Stimulated activated CD4-positive, alpha-beta T cell treated with anti-CD3 and anti-CD28 coated beads, Interleukin-4, amount 100 ng/mL, for 24 hours (primary cell): ENCODE measurements around the gene SDK1.
"Not testable (repeated sequence)": the region's sequence is repeated elsewhere in the genome, so short reads cannot be mapped to it uniquely, and the experiment has no call there.

Experiments used
- DNase-seq: peaks from one replicate; pipeline ENCODE4 v3.0.0-alpha.2; 2020

The SDK1 gene

GRCh38 chr7:3544202-3544601 is 243.2 kb downstream of the SDK1 start:
- no peak for DNase-seq

DNA sequence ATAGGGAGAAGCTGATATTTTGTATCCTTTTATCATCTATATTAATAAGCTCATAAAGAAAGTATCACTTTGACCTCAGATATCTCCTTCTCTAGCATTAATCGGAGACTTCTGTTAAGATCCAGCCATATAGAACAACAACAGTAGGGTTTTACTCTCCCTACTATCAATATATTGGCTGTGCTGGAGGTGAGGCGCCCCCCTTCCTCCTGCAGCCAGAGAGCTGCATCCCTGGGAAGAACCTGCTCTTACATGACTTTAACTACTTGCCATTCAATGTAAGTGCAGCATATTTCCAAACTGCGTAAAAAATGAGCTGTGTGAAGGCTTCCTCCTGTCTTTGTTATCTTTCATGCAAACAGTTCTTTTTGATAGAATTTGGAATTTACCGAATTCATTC is 247.8 kb downstream of the SDK1 start:
- DNase-seq, result no peak

DNA sequence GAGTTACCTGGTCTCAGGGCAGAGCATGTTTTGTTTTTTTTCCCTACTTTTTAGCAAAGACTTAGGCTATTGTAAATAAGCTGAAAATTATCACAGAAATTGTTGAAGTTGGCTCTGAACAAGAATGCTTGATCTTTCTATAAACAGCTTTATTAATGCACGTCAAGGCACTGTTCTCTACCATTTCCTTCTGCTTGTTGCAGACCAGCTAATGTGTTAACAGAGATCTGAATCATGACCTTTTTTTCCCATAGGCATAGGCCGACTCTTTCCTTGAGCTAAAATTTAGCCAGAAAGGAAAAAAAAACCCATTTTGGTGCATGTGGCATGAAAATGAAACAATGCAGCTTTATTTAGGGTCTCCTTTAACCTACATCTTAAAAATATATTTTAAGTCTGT is 248.5 kb downstream of the SDK1 start:
- no peak for DNase-seq

DNA sequence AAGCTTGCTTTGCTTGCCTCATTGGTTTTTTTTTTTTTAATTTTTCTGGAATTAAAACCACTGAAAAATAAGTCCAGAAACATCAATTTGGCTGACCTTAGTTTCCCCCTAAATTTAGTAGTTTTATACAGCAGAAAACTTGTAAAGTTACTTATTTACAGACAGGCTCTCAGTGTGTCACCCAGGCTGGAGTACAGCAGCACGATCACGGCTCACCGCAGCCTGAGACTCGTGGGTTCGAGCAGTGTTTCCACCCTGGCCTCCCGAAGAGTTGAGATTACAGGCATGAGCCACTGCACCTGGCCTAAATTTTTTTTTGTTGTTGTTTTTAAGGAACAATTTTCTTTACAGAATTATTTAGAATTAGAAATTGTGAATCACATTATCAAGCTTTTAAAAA is 250.5 kb downstream of the SDK1 start:
- DNase-seq, result no peak

GRCh38 chr7:3552499-3552898 is 251.4 kb downstream of the SDK1 start:
- no peak for DNase-seq

DNA sequence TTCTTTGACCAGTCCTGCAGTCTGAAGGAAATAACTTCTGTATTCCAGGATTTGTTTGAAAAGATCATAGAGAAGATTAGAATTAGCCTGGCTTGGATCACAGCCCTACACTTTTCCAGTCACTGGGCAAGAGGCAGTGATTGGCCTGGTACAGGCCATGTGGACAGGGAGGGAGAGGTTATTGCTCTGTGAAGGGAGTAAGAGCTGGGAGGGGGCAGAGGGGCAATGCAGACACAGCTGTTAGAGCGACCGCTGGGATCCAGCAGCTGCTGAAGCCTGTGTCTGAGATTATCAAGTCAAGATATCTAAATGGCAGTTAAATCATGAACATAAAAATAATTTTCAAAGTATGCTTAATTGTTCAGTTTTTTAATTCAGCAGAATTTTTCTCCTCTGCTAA is 257.3 kb downstream of the SDK1 start:
- no peak for DNase-seq

- no peak for DNase-seq
Observed at GRCh38 chr7:3559278-3559677, 258.2 kb downstream of the SDK1 start.

- DNase-seq, result no peak
Observed at GRCh38 chr7:3560495-3560894, 259.4 kb downstream of the SDK1 start.

GRCh38 chr7:3561932-3562331 is 260.9 kb downstream of the SDK1 start:
- DNase-seq, result no peak

- DNase-seq, result no peak
Observed at GRCh38 chr7:3564231-3564630, 263.2 kb downstream of the SDK1 start.

GRCh38 chr7:3568516-3568915 is 267.5 kb downstream of the SDK1 start:
- no peak for DNase-seq

DNA sequence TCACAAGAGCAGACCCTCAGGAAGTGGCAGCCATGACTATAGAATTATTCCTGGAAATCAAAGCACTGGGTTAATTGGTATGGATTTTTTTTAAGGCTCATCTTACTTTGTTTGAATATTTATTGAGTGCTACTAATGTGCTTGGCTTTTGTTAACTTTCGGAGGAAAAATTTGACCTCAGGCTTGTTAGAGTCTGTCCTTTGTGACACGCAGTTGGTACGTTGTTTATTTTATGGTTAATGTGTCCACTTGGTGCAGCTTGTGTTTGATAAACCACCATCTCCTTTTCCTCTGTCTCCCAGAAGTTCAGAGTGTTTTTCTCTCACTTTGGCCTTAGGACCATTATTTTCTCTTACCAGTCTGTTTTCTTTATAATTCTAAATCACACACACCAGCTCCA is 268.6 kb downstream of the SDK1 start:
- DNase-seq, result no peak

DNA sequence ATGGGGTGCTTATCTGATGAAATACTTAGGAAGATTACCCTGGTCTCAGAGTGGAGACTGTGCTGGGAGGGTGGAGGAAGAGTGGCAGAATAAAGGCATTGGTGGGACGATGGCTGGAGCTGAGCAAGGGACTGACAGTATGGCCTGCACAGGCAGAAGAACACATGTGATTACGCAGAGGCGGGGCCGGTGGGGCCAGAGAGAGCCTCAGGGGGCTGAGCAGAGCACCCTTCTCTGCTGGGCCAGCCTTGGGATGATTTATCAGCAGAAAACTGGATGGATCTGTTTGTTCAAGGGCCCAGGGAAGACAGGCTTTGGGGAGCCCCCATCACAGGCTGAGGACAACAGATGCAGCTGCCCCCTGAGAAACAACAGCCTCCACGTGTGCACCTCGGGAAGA is 272.1 kb downstream of the SDK1 start:
- DNase-seq, result no peak

GRCh38 chr7:3574386-3574785 is 273.3 kb downstream of the SDK1 start:
- no peak for DNase-seq

- DNase-seq, result no peak
Observed at GRCh38 chr7:3575753-3576531, 274.9 kb downstream of the SDK1 start.

- DNase-seq, result no peak
Observed at GRCh38 chr7:3578399-3578798, 277.3 kb downstream of the SDK1 start.

DNA sequence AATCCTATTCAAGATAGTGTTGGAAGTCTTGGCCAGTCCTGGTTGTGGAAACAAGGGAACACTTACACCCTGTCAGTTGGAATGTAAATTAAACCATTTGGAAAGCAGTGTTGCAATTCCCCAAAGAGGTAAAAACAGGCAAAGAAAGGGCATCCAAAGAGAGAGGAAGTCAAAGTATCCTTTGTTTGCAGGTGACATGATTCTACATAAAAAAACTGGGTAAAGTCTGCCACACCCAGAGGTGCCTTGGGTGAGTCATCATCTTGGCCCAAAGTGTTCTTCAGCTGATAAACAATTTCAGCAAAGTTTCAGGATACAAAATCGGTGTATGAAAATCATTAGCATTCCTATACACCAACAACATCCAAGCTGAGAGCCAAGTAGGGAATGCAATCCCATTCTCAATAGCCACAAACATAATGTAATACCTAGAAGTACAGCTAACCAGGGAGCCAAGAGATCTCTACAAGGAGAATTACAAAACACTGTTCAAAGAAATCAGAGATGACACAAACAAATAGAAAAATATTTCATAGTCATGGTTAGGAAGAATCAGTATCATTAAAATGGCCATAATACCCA is 278.7 kb downstream of the SDK1 start:
- no peak for DNase-seq

DNA sequence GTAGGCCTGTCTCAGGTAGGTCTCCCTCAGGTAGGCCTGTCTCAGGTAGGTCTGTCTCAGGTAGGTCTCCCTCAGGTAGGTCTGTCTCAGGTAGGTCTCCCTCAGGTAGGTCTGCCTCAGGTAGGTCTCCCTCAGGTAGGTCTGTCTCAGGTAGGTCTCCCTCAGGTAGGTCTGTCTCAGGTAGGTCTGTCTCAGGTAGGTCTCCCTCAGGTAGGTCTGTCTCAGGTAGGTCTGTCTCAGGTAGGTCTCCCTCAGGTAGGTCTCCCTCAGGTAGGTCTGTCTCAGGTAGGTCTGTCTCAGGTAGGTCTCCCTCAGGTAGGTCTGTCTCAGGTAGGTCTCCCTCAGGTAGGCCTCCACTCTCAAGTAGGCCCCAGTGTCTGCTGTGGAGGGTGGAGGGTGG is 281.1 kb downstream of the SDK1 start:
- not testable (repeated sequence) for DNase-seq

DNA sequence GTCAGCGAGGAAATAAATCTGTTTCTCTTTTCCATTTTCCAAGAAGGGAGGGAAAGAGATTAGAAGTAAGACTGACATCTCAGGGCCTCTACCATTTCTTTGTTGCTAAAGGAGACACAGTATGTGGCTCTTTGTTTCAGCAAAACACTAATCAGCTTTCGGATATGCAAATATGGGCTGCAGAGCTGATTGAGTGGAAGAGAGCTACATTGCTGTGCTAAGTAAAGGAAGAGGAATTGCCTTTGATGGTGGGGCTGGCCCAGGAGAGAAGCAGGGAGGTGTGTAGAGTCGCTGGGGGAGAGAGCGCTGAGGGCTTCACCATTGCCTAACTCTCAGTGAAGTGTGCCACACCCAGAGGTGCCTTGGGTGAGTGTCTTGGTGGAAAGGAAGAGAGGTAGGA is 284.8 kb downstream of the SDK1 start:
- DNase-seq, result no peak

DNA sequence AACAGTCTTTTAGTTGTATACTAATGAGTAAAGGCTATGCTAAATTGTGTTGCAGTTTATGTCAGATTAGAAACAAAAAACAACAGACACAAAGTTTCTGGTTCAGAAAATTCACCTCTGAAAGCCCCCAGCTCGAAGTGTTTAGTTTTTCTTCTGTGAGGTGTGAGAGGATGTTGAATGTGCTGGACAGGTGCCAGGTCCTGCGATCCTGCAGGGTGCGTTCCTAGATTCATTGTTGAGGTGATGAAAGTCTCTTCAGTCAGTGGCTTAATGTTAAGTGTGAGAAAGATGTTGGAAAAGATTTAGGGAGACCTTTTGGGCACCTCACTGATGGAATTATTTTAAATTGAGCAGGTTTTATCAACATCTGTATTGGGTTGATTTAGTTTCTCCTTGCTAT is 287.3 kb downstream of the SDK1 start:
- DNase-seq, result no peak

DNA sequence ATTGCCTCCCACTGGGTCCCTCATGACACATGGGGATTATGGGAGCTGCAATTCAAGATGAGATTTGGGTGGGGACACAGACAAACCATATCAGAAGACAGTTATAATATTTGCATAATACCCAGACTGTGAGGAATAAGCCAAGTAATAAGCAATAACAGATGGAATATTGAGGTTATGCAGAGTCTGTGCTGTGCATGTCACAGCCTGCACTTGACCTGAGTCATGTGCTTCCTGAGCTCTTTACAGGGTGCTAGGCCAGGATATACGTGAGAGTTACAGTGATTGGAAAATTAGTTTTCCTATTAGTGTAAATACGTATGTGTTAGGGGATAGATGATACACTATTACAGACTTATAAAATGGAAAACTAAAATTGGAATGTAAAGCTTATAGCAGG is 288.7 kb downstream of the SDK1 start:
- no peak for DNase-seq

DNA sequence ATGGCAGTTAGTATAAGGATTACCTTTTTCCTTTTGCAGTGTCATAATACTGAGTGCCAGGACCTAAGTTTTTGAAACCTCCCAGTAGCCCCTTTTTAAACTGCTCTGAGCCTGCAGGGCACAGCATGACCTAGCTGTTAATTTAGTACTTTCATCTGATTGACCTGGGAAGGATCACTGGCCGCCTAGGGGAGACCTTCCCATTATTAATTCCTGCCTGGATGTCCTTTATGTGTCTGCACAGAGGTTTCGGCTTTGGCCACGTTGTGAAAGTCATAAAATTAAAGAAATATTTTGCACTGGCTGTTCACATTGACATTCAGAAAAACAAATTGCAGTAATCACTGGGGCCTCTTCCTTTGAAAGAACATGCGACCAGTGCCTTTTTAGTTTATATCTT is 290.2 kb downstream of the SDK1 start:
- DNase-seq, result no peak

DNA sequence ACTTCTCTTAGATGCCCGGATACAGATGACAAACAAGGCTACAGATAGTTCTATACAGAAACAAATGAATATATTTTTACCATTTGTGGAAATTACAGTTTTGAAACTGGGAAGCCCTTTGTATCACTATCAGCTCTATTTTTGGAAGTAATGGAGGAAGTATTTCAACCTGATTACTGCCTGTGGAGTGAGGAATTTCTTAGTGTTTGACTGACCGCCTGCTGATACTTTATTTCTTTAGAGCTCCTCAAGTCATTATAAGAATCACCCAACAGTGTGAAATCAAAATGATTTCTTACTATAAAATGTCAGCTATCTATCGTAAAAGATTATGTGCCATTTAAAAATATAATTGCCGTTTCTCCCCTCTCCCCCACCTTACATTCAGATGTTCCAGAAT is 290.9 kb downstream of the SDK1 start:
- DNase-seq, result no peak

GRCh38 chr7:3592401-3593134 is 291.5 kb downstream of the SDK1 start:
- no peak for DNase-seq
